ENCODE data around the gene CHD9NB.

DNA sequence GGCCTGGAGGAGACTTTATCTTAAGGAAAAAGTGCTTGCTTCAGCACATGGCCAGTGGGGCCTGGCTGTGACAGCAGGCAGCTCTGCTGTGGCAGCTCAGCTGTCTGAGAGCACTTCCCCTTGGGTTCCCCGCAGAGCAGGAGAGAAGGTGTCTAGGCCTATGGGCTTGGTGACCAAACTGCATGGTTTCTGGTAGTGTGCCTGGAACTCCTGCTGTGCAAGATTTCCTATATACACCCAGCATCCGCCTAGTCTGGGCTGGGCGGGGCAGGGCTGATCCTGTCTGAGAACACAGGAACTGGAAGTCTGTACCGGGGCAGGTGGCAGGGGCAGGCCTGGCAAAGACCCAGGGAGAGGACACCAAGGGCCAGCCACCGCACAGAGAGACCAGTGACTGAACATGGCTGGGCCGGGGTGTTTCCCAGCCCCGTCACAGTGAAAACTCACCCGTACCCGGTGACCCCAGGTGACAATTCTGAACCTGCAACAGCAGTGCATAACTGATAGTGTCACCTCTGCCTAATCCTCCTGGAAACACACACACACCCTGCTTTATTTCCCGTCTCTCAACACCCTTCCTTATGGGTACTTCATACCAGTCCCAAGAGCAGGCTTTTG lies 41.4 kb upstream of the CHD9NB start:
- TF ChIP-seq EP300 (IDR thresholded peaks at IDR 0.05; ENCODE audit: low read length) (0 out of 2 replicates have a peak, but pooled peaks have one; percentile 2), SPI1 (IDR thresholded peaks at IDR 0.05; ENCODE audit: borderline replicate concordance, low read depth, low read length) (peak; percentile 83), ELF1 (tag; IDR thresholded peaks at IDR 0.05) (no peak), ETV6 (IDR thresholded peaks at IDR 0.05; ENCODE audit: borderline replicate concordance in 1 of 2, low read depth in 2 of 2, low read length in 1 of 2) (no peak), ETV6 (CRISPR knock-in tag; IDR thresholded peaks at IDR 0.05; ENCODE audit: borderline replicate concordance) (no peak)
- TF ChIP-seq, protein P1, sequence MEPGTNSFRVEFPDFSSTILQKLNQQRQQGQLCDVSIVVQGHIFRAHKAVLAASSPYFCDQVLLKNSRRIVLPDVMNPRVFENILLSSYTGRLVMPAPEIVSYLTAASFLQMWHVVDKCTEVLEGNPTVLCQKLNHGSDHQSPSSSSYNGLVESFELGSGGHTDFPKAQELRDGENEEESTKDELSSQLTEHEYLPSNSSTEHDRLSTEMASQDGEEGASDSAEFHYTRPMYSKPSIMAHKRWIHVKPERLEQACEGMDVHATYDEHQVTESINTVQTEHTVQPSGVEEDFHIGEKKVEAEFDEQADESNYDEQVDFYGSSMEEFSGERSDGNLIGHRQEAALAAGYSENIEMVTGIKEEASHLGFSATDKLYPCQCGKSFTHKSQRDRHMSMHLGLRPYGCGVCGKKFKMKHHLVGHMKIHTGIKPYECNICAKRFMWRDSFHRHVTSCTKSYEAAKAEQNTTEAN (CRISPR knock-in tag; IDR thresholded peaks at IDR 0.05): no peak
- TF ChIP-seq, protein P2, sequence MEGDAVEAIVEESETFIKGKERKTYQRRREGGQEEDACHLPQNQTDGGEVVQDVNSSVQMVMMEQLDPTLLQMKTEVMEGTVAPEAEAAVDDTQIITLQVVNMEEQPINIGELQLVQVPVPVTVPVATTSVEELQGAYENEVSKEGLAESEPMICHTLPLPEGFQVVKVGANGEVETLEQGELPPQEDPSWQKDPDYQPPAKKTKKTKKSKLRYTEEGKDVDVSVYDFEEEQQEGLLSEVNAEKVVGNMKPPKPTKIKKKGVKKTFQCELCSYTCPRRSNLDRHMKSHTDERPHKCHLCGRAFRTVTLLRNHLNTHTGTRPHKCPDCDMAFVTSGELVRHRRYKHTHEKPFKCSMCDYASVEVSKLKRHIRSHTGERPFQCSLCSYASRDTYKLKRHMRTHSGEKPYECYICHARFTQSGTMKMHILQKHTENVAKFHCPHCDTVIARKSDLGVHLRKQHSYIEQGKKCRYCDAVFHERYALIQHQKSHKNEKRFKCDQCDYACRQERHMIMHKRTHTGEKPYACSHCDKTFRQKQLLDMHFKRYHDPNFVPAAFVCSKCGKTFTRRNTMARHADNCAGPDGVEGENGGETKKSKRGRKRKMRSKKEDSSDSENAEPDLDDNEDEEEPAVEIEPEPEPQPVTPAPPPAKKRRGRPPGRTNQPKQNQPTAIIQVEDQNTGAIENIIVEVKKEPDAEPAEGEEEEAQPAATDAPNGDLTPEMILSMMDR (IDR thresholded peaks at IDR 0.05 in 2 of 3, conservative IDR thresholded peaks at IDR 0.05 in 1 of 3; ENCODE audit: insufficient read depth in 2 of 3, low read depth in 1 of 3, low read length in 3 of 3): no peak
- TF ChIP-seq, protein P3, sequence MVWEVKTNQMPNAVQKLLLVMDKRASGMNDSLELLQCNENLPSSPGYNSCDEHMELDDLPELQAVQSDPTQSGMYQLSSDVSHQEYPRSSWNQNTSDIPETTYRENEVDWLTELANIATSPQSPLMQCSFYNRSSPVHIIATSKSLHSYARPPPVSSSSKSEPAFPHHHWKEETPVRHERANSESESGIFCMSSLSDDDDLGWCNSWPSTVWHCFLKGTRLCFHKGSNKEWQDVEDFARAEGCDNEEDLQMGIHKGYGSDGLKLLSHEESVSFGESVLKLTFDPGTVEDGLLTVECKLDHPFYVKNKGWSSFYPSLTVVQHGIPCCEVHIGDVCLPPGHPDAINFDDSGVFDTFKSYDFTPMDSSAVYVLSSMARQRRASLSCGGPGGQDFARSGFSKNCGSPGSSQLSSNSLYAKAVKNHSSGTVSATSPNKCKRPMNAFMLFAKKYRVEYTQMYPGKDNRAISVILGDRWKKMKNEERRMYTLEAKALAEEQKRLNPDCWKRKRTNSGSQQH (CRISPR knock-in tag; IDR thresholded peaks at IDR 0.05): no peak
- TF ChIP-seq, protein P4, sequence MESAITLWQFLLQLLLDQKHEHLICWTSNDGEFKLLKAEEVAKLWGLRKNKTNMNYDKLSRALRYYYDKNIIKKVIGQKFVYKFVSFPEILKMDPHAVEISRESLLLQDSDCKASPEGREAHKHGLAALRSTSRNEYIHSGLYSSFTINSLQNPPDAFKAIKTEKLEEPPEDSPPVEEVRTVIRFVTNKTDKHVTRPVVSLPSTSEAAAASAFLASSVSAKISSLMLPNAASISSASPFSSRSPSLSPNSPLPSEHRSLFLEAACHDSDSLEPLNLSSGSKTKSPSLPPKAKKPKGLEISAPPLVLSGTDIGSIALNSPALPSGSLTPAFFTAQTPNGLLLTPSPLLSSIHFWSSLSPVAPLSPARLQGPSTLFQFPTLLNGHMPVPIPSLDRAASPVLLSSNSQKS (CRISPR knock-in tag; IDR thresholded peaks at IDR 0.05): no peak

All from K562 (cell line).